Vagina (tissue), 2 donors: Measurements from ENCODE around the gene GFRA1. TPM values are rescaled to one million over a fixed set of nuclear protein-coding genes. Genes with fewer than 3 reads are reported as not detected.

Source experiments
- DNase-seq, 2 donors: peaks; one replicate each; pipeline ENCODE4 v3.0.0-alpha.2; 2017; ENCODE audit errors: extremely low spot score in 2 of 2
- H3K27ac ChIP-seq: fragments of 200-600 bp; sonication (generic); one replicate; pipeline ENCODE4 v1.5.1; 2019
- H3K27me3 ChIP-seq: fragments of 200-600 bp; sonication (generic); one replicate; pipeline ENCODE4 v1.5.1; 2019
- H3K36me3 ChIP-seq, 2 donors: fragments of 200-600 bp; sonication (generic); one replicate each; pipeline ENCODE4 v1.5.1; 2017 to 2019
- H3K4me1 ChIP-seq: fragments of 200-600 bp; sonication (generic); one replicate; pipeline ENCODE4 v1.5.1; 2019
- H3K4me3 ChIP-seq, 2 donors: fragments of 200-600 bp; sonication (generic); 1 replicate in 1 of 2; 2 replicates in 1 of 2; pipeline ENCODE4 v1.5.1; 2016 to 2019
- H3K9me3 ChIP-seq: fragments of 200-600 bp; sonication (generic); one replicate; pipeline ENCODE4 v1.5.1; 2019
- POLR2A ChIP-seq, 2 donors: fragments of 450-650 bp; IDR thresholded peaks; one replicate each; pipeline ENCODE4 v1.6.1; 2017; ENCODE audit warnings: antibody characterized with exemption in 2 of 2, mild to moderate bottlenecking in 2 of 2, moderate library complexity in 2 of 2
- POLR2AphosphoS5 ChIP-seq, 2 donors: sonication (generic); formaldehyde crosslinking; IDR thresholded peaks; one replicate each; pipeline ENCODE4 v1.9.0; 2017; ENCODE audit warnings: antibody characterized with exemption in 2 of 2, mild to moderate bottlenecking in 2 of 2, low read depth in 1 of 2; ENCODE audit not compliant: insufficient read depth in 1 of 2
- intact Hi-C: fragments of 100-400 bp; cut with DNase I; formaldehyde crosslinking; loops from one replicate; pipeline ENCODE4 v1.15.1; 2023
- total RNA-seq: library from RNA; depleted of rRNA; stranded (reverse); fragments of >200 nt; gene quantifications from one replicate; pipeline ENCODE4 v1.2.3, GENCODE V29; 2016
- TF ChIP-seq, protein P1 (sequence below), 3 experiments: fragments of 450-650 bp in 2 of 3; fragments of 200-600 bp in 1 of 3; sonication (generic) in 1 of 3; IDR thresholded peaks; one replicate each; pipeline ENCODE4 v1.5.1; 2017 to 2019; ENCODE audit warnings: antibody characterized with exemption in 3 of 3, mild to moderate bottlenecking in 2 of 3, moderate library complexity in 2 of 3

GFRA1 gene
- total RNA-seq, 1 donor from 2014 or later = 57.7 TPM

DNA sequence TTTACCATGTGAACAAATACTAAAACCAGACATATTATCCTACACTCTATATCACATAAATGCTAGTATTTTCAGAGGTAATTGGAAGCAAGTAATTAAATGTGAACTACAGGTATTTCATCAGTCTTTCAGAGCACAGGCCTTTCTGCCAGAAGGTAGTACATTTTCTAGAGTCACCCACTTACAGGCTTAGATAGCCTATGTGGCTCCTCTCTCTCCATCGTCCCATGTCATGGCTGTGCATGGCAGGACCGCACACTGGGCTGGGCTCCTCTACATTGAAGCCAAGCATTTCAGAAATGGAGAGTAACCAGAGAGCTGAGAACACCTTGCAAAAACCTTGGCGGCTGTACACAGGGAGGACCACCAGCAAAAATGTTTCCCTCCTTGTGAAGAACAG is 49.7 kb downstream of the GFRA1 start:
- TF ChIP-seq POLR2A (IDR thresholded peaks at IDR 0.05) (no peak), POLR2AphosphoS5 (IDR thresholded peaks at IDR 0.05; ENCODE audit: insufficient read depth in 1 of 2, low read depth in 1 of 2) (no peak)
- TF ChIP-seq, protein P1, sequence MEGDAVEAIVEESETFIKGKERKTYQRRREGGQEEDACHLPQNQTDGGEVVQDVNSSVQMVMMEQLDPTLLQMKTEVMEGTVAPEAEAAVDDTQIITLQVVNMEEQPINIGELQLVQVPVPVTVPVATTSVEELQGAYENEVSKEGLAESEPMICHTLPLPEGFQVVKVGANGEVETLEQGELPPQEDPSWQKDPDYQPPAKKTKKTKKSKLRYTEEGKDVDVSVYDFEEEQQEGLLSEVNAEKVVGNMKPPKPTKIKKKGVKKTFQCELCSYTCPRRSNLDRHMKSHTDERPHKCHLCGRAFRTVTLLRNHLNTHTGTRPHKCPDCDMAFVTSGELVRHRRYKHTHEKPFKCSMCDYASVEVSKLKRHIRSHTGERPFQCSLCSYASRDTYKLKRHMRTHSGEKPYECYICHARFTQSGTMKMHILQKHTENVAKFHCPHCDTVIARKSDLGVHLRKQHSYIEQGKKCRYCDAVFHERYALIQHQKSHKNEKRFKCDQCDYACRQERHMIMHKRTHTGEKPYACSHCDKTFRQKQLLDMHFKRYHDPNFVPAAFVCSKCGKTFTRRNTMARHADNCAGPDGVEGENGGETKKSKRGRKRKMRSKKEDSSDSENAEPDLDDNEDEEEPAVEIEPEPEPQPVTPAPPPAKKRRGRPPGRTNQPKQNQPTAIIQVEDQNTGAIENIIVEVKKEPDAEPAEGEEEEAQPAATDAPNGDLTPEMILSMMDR (IDR thresholded peaks at IDR 0.05) = no peak
- no peaks in the 10 kb centered on the region for H3K9me3 ChIP-seq
- DNase-seq = no peak
- H3K27me3 ChIP-seq = no peaks in the 10 kb centered on the region
- H3K4me1 ChIP-seq = no peaks in the 10 kb centered on the region
- no peak overlapping the region for H3K27ac ChIP-seq
- H3K4me3 ChIP-seq = no peak overlapping the region
- no peaks in the 10 kb centered on the region for H3K36me3 ChIP-seq
- intact Hi-C loops = no loop called here

GRCh38 chr10:116221053-116221452 is 52.0 kb downstream of the GFRA1 start:
- H3K4me1 ChIP-seq = no peaks in the 10 kb centered on the region
- no peak for DNase-seq
- no peak overlapping the region for H3K4me3 ChIP-seq
- no peaks in the 10 kb centered on the region for H3K27me3 ChIP-seq
- H3K9me3 ChIP-seq = no peaks in the 10 kb centered on the region
- H3K36me3 ChIP-seq = no peaks in the 10 kb centered on the region
- no peak for TF ChIP-seq POLR2AphosphoS5 (IDR thresholded peaks at IDR 0.05; ENCODE audit: insufficient read depth in 1 of 2, low read depth in 1 of 2)
- no peak for TF ChIP-seq POLR2A (IDR thresholded peaks at IDR 0.05)
- TF ChIP-seq, protein P1 (IDR thresholded peaks at IDR 0.05) = no peak
- intact Hi-C loops = no loop called here
- no peak overlapping the region for H3K27ac ChIP-seq

- no peak for DNase-seq
- Histone ChIP-seq H3K27ac (no peak overlapping the region), H3K4me1 (peaks cover 4% of the 10 kb centered on the region), H3K9me3 (no peaks in the 10 kb centered on the region), H3K27me3 (no peaks in the 10 kb centered on the region), H3K4me3 (no peak overlapping the region), H3K36me3 (no peaks in the 10 kb centered on the region)
- TF ChIP-seq POLR2AphosphoS5 (IDR thresholded peaks at IDR 0.05; ENCODE audit: insufficient read depth in 1 of 2, low read depth in 1 of 2) = no peak
- intact Hi-C loops = no loop called here
Observed at GRCh38 chr10:116216676-116217075, 56.3 kb downstream of the GFRA1 start.

DNA sequence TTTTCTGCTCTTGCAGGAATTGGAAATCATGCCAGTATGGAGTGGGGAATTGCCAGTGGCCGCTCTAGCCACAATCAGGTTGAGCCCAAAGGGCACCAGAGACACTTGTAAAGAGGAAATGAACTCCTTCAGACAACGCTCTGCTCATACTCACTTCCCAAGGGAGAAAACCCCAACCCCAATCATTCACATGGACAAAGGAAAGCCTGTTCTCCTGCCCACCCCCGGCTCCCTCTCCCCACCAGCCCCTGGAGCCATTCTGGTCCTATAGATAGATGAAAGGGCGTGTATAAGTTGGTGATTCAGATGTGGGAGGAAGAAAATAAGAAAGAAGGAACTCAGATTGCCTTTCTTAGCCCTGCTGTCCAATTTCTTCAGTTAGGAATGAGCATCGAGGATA is 57.4 kb downstream of the GFRA1 start:
- no peak for DNase-seq
- intact Hi-C loops = no loop called here
- H3K4me3 ChIP-seq = no peak overlapping the region
- no peaks in the 10 kb centered on the region for H3K36me3 ChIP-seq
- H3K27me3 ChIP-seq = no peaks in the 10 kb centered on the region
- no peak overlapping the region for H3K27ac ChIP-seq
- H3K9me3 ChIP-seq = no peaks in the 10 kb centered on the region
- TF ChIP-seq POLR2A (IDR thresholded peaks at IDR 0.05) (no peak), POLR2AphosphoS5 (IDR thresholded peaks at IDR 0.05; ENCODE audit: insufficient read depth in 1 of 2, low read depth in 1 of 2) (no peak)
- TF ChIP-seq, protein P1 (IDR thresholded peaks at IDR 0.05) = no peak
- peaks cover 13% of the 10 kb centered on the region for H3K4me1 ChIP-seq

DNA sequence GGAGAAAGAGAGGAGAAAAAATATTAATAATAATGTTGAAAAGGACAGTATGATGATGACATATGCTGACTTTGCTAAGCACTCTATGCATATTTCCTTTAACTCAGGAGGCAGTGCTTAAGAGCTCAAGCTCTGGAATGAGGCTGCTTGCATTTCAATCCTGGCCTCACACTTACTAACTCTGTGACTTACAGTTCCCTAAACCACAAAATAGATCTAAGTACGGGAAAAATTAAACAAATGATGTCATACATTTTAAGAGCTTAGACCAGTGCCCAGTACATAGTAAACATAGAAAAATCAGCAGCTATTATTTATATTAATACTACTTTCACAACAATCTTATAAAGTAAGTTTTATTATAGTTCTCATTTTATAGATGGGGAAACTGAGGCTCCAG is 61.3 kb downstream of the GFRA1 start:
- TF ChIP-seq, protein P1 (IDR thresholded peaks at IDR 0.05) = no peak
- TF ChIP-seq POLR2AphosphoS5 (IDR thresholded peaks at IDR 0.05; ENCODE audit: insufficient read depth in 1 of 2, low read depth in 1 of 2) (no peak), POLR2A (IDR thresholded peaks at IDR 0.05) (no peak)
- H3K27me3 ChIP-seq = no peaks in the 10 kb centered on the region
- peaks cover 13% of the 10 kb centered on the region for H3K4me1 ChIP-seq
- no peak overlapping the region for H3K4me3 ChIP-seq
- intact Hi-C loops = no loop called here
- DNase-seq = no peak
- H3K36me3 ChIP-seq = no peaks in the 10 kb centered on the region
- H3K9me3 ChIP-seq = no peaks in the 10 kb centered on the region
- H3K27ac ChIP-seq = no peak overlapping the region
